HG03460 (cell line): ENCODE results near the gene IRAK4.

Experiments used
- ATAC-seq: cut with Tn5 transposase; IDR thresholded peaks from one replicate; pipeline ENCODE4 v1.9.1; 2021; ENCODE audit not compliant: unreplicated experiment

IRAK4 gene

GRCh38 chr12:43835656-43836474 lies 77.1 kb downstream of the IRAK4 start, which contains the start of gene TMEM117:
TSS of gene TMEM117 (plus strand) at chr12:43836081.
- peak; percentile 79 for ATAC-seq

DNA sequence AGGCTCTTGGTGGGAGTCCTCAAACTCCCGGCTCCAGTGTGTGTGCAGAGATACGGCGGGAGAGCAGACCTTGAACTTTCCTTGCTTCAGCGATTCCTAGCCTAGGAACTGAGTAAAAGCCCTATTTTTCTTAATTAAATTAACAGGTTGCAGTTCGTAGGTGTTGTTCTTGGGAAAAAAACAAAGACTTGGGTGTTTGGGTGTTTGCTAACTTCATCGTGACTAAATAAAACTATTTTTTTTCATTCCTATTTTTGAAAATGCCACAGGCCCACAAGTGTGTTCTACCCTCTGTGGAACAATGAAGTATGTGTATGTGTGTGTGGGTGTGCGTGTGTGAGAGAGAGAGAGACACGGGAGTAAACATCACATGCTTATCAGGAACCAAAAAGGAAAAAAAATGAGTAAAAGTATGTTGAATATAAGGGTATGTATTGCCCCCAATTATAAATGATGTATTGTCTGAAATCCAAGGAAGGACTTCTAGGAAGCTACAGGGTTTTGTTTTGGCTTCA lies 77.8 kb downstream of the IRAK4 start:
- peak; percentile 18 for ATAC-seq
